GM12891 (cell line): ENCODE measurements around the gene NLK.

Source experiments
- POLR2A ChIP-seq: IDR thresholded peaks from 2 replicates; pipeline ENCODE4 v1.6.1; 2011; ENCODE audit warnings: low read depth, low read length, control low read depth
- POLR2AphosphoS5 ChIP-seq: IDR thresholded peaks from 2 replicates; pipeline ENCODE4 v1.6.1; 2011; ENCODE audit warnings: low read depth, low read length, control low read depth
- TAF1 ChIP-seq: IDR thresholded peaks from 2 replicates; pipeline ENCODE4 v1.6.1; 2011; ENCODE audit warnings: low read depth, low read length, control low read depth

GRCh38 chr17:28118362-28118761, 75.9 kb downstream of the NLK start:
- TF ChIP-seq POLR2A (no peak), POLR2AphosphoS5 (no peak), TAF1 (no peak)
